Activated T-helper 1 cell treated with anti-CD3 and anti-CD28 coated beads, Interleukin-12 subunit alpha, Interleukin-12 subunit beta, Interleukin-2, Interleukin-4 antibody, amounts not matched to agents 30 ng/mL and 10 ng/mL and 1 ng/mL, durations not matched to agents 14 hours and 24 hours and 36 hours (primary cell): Measurements from ENCODE around the gene PLXDC2. TPM values are rescaled to one million over a fixed set of nuclear protein-coding genes. Genes with fewer than 3 reads are reported as not detected.

Source experiments
- DNase-seq: peaks from one replicate; pipeline ENCODE4 v3.0.0; 2021; ENCODE audit warnings: low spot score
- H3K27ac Mint-ChIP-seq: one replicate; pipeline ENCODE4 v1.8.0; 2021; ENCODE audit warnings: mild to moderate bottlenecking, mixed read lengths
- H3K27me3 Mint-ChIP-seq: one replicate; pipeline ENCODE4 v1.8.0; 2022; ENCODE audit warnings: mild to moderate bottlenecking, moderate library complexity, mixed read lengths; ENCODE audit not compliant: insufficient read depth
- H3K36me3 Mint-ChIP-seq: one replicate; pipeline ENCODE4 v1.8.0; 2021; ENCODE audit warnings: low read depth, mixed read lengths
- H3K4me1 Mint-ChIP-seq: one replicate; pipeline ENCODE4 v1.8.0; 2021; ENCODE audit warnings: low read depth, mixed read lengths
- H3K4me3 Mint-ChIP-seq: one replicate; pipeline ENCODE4 v1.8.0; 2021; ENCODE audit warnings: mild to moderate bottlenecking, moderate library complexity, mixed read lengths
- H3K9me3 Mint-ChIP-seq: one replicate; pipeline ENCODE4 v1.8.0; 2021; ENCODE audit warnings: mixed read lengths
- intact Hi-C: fragments of 100-400 bp; cut with micrococcal nuclease; formaldehyde crosslinking; loops from one replicate; pipeline ENCODE4 v1.15.1; 2024
- total RNA-seq: library from RNA; stranded (reverse); gene quantifications from 2 replicates; pipeline ENCODE4 v1.2.3, GENCODE V29; 2022

PLXDC2 gene
- total RNA-seq, 1 donor from 2014 or later = not detected

DNA sequence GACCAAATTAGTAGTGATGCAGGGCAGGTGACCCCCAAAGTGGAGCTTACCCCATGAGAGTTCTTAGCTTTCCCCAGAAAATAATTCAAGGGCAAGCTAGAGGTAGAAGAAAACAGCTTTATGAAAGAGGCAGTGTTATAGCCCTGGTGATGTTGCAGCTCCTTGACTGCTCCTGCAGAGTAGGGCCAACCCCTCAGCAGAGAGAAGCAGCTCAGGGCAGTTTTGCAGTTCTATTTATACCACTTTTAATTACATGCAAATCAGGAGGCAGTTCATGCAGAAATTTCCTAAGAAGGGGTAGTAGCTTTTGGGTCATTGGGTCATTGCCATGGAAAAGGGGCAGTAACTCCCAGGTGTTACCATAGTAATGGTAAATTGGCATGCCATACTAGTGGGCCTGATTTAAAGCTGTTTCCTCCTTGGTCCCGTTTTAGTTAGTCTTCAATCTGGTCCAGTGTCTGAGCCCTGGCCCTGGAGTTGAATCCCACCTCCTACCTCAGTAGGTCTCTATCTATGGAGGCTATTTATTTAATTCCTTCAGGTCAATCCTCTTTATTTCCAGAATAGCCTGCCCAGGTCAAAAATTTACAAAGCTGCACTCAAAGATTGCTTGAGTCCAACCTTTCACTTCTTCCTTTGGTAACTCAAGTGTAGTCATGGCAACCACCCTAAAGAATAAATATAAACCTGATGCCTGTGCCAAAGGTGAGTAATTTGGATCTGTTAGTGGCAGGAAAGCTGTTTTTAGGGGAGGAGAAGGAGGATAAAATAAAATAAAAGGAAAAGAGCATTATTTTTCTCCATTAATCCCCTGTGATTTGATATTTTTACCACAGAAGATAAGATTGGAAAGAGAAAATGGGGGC lies 29.5 kb downstream of the PLXDC2 start:
- no peak for DNase-seq
- H3K27ac Mint-ChIP-seq = no peak overlapping the region
- no peak overlapping the region for H3K4me3 Mint-ChIP-seq
- intact Hi-C loops = no loop called here
- no peaks in the 10 kb centered on the region for H3K9me3 Mint-ChIP-seq
- H3K4me1 Mint-ChIP-seq = no peaks in the 10 kb centered on the region
- no peaks in the 10 kb centered on the region for H3K27me3 Mint-ChIP-seq
- no peaks in the 10 kb centered on the region for H3K36me3 Mint-ChIP-seq

DNA sequence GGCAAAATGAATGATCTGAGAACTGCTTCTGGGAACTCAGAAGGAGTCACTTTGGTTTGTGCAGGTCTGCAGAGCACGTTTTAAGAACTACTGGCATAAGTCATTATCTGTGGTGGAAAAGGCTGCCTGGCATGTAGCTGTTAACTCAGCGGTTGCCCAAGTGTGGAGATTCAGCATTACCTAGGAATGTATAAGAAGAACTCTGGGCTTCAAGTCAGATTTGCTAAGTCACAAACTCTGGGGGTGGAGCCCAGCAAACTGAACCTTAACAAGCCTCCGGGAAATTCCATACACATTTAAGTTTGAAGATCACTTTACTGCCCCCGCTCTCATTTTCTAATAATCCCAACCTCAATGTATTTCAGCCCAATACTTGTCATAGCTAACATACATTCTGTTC lies 31.1 kb downstream of the PLXDC2 start:
- intact Hi-C loops = no loop called here
- H3K27ac Mint-ChIP-seq = no peak overlapping the region
- no peaks in the 10 kb centered on the region for H3K27me3 Mint-ChIP-seq

DNA sequence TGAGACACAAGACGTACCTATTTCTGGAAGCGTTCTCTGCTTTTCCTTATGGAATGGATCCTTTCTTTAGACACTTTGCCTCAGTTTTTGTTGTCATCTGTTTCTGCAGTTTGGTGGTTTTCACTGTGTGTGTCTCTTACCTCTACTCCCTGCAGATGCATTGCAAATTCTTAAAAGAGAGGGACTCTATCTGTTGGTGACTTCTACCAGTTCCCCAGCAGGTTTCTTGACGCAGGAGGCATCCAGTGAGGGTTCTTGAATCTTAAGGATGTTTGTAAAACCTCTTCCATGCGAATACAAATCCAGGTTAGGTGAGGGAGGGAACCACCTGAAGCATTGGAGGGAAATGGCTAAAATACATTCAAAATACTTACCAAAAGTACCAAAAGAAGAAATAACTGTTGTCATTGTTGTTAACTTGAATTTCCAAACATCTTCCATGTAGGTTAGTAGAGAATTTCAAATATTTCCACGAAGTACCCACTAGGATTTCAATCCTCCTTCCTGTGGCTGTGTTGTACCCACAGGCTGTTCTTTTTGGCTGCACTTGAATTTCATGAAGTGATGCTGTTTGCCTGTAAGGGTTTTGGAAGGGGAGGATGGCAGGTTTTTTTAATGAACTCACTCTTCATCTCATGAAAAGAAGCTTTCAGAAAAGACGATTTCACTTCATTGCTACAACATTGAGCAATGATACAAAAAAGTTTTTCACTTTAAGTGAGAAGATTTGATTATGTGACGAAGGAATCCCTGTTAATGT lies 32.2 kb downstream of the PLXDC2 start:
- Mint-ChIP-seq H3K4me1 (no peaks in the 10 kb centered on the region), H3K27ac (no peak overlapping the region), H3K9me3 (no peaks in the 10 kb centered on the region), H3K27me3 (no peaks in the 10 kb centered on the region), H3K36me3 (no peaks in the 10 kb centered on the region), H3K4me3 (no peak overlapping the region)
- intact Hi-C loops = no loop called here
- no peak for DNase-seq

More for the DNA sequence above, 31.1 kb downstream of the PLXDC2 start:
- Mint-ChIP-seq H3K9me3 (no peaks in the 10 kb centered on the region), H3K4me3 (no peak overlapping the region), H3K36me3 (no peaks in the 10 kb centered on the region), H3K4me1 (no peaks in the 10 kb centered on the region)
- no peak for DNase-seq

DNA sequence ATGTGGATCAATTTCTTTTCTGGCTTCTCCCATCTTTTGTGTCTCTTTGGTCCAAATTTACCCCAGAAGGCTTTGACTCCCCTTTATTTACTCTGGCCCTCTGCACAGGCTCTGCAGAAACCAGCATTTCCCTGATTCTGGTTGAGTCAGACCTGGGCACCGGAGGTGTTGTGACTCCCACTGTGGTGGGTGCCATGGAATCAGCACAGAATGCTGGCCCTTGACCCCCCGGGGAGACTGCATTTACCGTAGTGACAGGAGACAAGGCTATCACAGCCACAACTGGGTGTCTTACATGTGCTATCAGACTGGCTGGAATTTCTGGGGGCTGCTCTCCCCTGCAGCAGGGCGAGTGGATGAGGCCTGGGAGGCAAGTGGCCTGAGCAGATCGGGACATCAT lies 37.6 kb downstream of the PLXDC2 start:
- H3K4me3 Mint-ChIP-seq = no peak overlapping the region
- intact Hi-C loops = no loop called here
- DNase-seq = no peak
- H3K36me3 Mint-ChIP-seq = no peaks in the 10 kb centered on the region
- no peak overlapping the region for H3K27ac Mint-ChIP-seq
- H3K27me3 Mint-ChIP-seq = no peaks in the 10 kb centered on the region
- no peaks in the 10 kb centered on the region for H3K4me1 Mint-ChIP-seq
- H3K9me3 Mint-ChIP-seq = peaks cover 10% of the 10 kb centered on the region

DNA sequence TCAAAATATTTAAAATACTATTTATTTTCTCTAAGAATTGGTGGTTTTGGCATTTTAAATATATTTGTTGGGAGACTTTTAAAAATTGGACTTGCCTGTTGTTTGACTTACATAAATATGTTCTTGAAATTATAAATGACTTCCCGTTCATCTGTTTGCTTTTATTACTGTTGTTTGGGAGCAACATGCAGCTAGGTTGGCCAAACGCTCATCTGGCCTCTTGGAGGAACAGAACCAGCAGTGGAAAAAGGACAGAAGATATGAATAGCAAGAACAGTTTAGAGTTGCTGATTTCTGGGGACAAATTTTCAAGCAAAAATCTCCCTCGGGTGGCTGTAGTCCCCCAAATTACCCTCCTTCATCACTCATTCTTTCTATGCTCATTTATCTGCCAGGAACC lies 41.6 kb downstream of the PLXDC2 start:
- no peaks in the 10 kb centered on the region for H3K27me3 Mint-ChIP-seq
- H3K27ac Mint-ChIP-seq = no peak overlapping the region
- intact Hi-C loops = no loop called here
- no peak for DNase-seq
- peaks cover 16% of the 10 kb centered on the region for H3K9me3 Mint-ChIP-seq
- no peaks in the 10 kb centered on the region for H3K4me1 Mint-ChIP-seq
- H3K36me3 Mint-ChIP-seq = no peaks in the 10 kb centered on the region
- no peak overlapping the region for H3K4me3 Mint-ChIP-seq

DNA sequence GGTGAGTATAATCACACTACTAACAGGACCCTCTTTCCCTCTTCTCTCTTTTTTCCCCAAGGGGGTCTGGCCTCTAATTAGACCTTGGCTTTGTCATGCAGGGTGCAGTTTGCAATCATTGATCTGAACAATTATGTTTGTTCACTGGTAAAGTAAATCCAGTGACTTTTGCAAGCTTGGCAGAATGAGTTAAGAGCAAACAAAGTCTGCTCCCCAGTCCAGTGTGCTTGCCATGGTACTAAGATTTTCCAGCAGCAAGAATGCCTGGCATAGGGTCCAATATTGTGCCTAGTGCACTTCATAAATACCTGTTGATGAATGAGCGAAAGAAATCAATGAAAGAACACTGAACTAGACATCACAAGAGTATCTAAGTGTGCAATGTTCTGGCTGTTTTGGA lies 43.9 kb downstream of the PLXDC2 start:
- H3K4me1 Mint-ChIP-seq = no peaks in the 10 kb centered on the region
- H3K27me3 Mint-ChIP-seq = no peaks in the 10 kb centered on the region
- peaks cover 16% of the 10 kb centered on the region for H3K9me3 Mint-ChIP-seq
- no peak for DNase-seq
- H3K4me3 Mint-ChIP-seq = no peak overlapping the region
- intact Hi-C loops = no loop called here
- no peak overlapping the region for H3K27ac Mint-ChIP-seq
- no peaks in the 10 kb centered on the region for H3K36me3 Mint-ChIP-seq

DNA sequence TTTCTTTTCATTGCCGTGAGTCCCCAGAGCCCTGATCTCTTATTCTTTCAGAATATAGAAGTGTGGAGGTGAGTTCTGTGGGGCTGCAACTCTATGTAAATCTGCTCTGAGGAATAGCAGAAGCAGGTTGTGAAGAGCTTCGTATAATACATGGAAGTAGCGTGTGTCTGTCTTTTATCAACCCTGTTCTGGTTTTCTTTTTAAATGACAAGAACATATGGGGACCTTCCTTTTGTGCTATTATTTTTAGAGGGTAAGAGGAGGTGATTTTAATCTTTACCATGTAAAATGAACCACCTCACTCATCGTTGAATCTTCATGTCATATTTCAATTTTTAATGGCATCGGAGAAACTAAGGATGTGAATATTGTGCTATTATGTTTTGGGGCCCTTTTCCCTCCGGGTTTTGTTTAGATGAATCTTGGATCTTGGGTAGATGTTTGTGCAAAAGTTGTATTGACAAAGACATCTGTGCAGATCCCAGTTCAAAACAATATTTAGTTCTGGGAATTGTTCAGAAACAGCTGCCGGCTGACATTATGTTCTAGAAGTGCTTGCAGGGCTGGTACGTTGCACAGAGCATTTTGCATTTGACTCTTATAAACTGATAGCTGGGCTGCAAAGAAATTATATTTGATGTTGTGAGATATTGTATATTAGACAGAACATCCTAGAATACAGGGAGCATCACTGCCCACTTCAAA lies 46.7 kb downstream of the PLXDC2 start:
- DNase-seq = no peak
- Mint-ChIP-seq H3K4me3 (no peak overlapping the region), H3K4me1 (no peaks in the 10 kb centered on the region), H3K36me3 (no peaks in the 10 kb centered on the region), H3K27ac (no peak overlapping the region), H3K9me3 (peaks cover 15% of the 10 kb centered on the region), H3K27me3 (no peaks in the 10 kb centered on the region)
- intact Hi-C loops = no loop called here

DNA sequence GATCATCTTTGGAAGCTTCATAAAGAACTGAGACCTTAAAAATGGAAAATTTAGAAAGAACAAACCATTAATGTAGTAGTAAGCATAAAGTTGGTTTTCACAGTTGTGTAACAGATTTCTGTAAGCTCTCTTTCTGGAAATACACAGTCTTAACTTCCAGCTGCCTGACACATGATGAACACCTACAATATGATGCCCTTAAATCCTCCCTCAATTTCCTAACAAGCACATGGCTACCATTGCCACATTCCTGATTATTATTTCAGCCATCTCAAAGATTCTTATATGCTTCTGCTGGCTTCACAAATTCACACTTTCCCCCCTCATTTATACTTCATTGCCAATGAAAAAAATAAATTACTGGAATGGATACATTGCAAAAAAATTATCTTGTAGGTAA lies 49.4 kb downstream of the PLXDC2 start:
- no peaks in the 10 kb centered on the region for H3K4me1 Mint-ChIP-seq
- peaks cover 10% of the 10 kb centered on the region for H3K9me3 Mint-ChIP-seq
- H3K4me3 Mint-ChIP-seq = no peak overlapping the region
- H3K27me3 Mint-ChIP-seq = no peaks in the 10 kb centered on the region
- H3K27ac Mint-ChIP-seq = no peak overlapping the region
- no peak for DNase-seq
- intact Hi-C loops = no loop called here
- H3K36me3 Mint-ChIP-seq = no peaks in the 10 kb centered on the region

DNA sequence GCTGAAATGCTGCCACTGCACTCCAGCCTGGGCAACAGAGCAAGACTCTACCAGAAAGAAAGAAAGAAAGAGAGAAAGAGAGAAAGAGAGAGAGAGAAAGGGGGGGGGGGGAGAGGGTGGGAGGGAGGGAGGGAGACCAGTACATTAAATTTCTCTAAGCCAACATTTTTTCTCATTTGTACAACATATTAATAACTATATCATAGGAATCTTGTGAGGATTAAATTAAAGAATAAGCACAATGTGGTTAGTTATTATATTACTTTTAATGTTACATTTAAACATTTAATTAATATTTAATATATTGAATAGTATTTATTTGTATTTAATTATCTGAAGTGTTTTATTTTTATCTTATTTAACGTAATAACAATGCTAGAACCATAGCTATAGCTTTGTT lies 53.1 kb downstream of the PLXDC2 start:
- H3K4me3 Mint-ChIP-seq = no peak overlapping the region
- DNase-seq = no peak

DNA sequence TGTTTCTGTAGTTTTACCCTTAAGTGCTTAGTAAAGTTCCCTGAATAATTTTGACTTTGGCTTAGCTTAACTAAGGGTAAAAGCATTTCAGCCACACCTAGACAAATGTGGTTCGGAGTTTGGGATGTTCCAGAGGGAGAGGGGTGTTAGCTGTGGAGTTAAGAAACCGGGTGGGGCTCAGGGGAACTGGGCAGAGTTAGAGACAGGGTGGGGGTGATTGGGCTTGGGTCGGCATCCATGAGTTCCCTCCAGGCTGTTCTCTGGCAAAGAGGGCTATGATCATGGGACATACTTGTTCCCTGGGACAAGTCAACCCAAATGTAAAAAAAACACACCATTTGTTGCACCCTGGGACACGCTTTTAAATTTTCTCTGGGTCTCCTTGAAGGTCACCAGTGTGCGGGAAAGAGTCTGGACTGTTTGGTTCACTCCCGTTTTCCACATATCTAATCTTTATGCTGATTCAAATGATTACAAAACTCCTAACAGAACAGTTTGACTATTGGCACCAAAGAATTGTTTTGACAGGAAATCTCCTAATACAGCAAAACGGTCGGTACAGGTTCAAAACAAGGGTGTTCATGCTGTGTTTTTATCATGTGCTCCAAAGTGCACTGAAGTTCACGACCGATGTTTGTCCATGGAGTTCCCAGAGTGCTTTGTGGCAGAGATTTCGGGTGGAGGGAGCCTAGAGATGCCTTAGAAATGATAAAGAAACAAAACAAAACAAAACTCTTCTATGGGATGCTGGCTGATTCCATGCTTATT lies 56.5 kb downstream of the PLXDC2 start:
- Mint-ChIP-seq H3K4me3 (no peak overlapping the region), H3K36me3 (no peaks in the 10 kb centered on the region), H3K4me1 (no peaks in the 10 kb centered on the region), H3K27me3 (no peaks in the 10 kb centered on the region), H3K27ac (no peak overlapping the region), H3K9me3 (peaks cover 9% of the 10 kb centered on the region)
- DNase-seq = no peak
- intact Hi-C loops = no loop called here

More for the DNA sequence above, 53.1 kb downstream of the PLXDC2 start:
- intact Hi-C loops = no loop called here
- Mint-ChIP-seq H3K9me3 (peaks cover 6% of the 10 kb centered on the region), H3K4me1 (no peaks in the 10 kb centered on the region), H3K27ac (no peak overlapping the region), H3K36me3 (no peaks in the 10 kb centered on the region), H3K27me3 (no peaks in the 10 kb centered on the region)

DNA sequence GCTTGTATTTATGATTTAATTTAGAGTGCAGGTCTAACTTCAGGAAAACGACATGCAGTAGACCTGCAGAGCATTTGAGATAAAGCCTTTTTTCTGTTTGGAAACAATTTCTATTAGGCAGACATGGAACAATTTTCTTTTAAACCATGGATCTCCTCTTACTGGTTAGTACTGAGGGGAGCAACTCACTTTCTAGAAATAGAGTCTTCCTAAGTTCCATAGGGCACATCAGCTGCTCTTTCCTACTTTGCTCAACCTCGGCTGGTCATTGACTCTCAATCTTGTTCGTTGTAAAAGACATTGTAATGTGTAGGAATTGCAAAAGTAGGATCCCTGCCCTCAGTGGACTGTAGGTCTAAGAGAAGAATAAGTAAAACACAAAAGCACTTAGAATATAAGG lies 58.0 kb downstream of the PLXDC2 start:
- no peak overlapping the region for H3K27ac Mint-ChIP-seq

DNA sequence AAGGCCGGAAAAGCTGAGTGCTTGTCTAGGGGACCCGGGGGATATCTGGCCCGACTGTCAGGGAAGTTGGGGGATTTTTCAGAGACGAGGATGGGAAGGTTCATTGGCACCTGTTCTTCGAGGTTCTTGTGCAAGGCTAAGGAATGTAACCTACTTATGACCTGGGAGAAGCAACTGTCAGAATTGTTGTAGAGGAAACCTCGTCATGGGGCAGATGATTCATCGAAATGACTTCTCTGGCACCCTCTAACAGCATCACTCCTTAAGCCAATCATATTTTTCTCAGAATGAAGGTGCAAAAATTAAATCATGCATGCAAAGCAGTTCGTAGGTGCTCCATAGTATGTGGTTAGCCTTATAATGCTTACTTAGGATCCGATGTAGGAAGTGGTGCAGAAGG lies 58.6 kb downstream of the PLXDC2 start:
- Mint-ChIP-seq H3K27ac (no peak overlapping the region), H3K9me3 (peaks cover 8% of the 10 kb centered on the region), H3K4me3 (no peak overlapping the region), H3K36me3 (no peaks in the 10 kb centered on the region), H3K4me1 (no peaks in the 10 kb centered on the region), H3K27me3 (no peaks in the 10 kb centered on the region)
- intact Hi-C loops = no loop called here
- no peak for DNase-seq

More for the DNA sequence above, 58.0 kb downstream of the PLXDC2 start:
- no peaks in the 10 kb centered on the region for H3K27me3 Mint-ChIP-seq
- DNase-seq = no peak
- H3K4me1 Mint-ChIP-seq = no peaks in the 10 kb centered on the region
- peaks cover 9% of the 10 kb centered on the region for H3K9me3 Mint-ChIP-seq
- no peaks in the 10 kb centered on the region for H3K36me3 Mint-ChIP-seq
- intact Hi-C loops = no loop called here
- no peak overlapping the region for H3K4me3 Mint-ChIP-seq
